ENCODE results near the gene EIF4ENIF1. TPM values are rescaled to one million over a fixed set of nuclear protein-coding genes. Genes with fewer than 3 reads are reported as not detected.

EIF4ENIF1 gene
- total RNA-seq, 2 experiments from 2014 or later = 50.3 to 50.5 TPM

DNA sequence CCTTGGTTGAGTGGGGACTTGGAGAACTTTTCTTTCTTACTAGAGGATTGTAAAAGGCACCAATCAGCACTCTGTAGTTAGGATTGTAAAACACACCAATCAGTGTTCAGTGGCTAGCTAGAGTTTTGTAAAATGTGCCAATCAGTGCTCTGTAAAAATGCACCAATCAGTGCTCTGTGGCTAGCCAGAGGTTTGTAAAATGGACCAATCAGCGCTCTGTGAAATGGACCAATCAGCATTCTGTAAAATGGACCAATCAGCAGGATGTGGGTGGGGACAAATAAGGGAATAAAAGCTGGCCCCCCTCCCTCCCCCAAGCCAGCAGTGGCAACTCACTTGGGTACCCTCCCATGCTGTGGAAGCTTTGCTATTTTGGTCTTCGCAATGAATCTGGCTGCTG lies 95.7 kb downstream of the EIF4ENIF1 start:
- ATAC-seq = peak; percentile 24
- Mint-ChIP-seq H3K36me3 (ENCODE audit: low read depth) (no peaks in the 10 kb centered on the region), H3K27ac (no peak overlapping the region), H3K4me1 (ENCODE audit: low read depth) (peaks cover 2% of the 10 kb centered on the region), H3K9me3 (no peaks in the 10 kb centered on the region), H3K4me3 (no peak overlapping the region), H3K27me3 (no peaks in the 10 kb centered on the region)
- CTCF ChIA-PET = interaction anchor here (1.0 kb wide), 1 partner anchor 13 kb away, joined by 3 read pairs; no protein-coding TSS in a partner anchor
- POLR2A ChIA-PET = no interaction called here
- intact Hi-C loops (cut with micrococcal nuclease) = no loop called here
- peak; percentile 31 for DNase-seq
- TF ChIP-seq, protein P1, sequence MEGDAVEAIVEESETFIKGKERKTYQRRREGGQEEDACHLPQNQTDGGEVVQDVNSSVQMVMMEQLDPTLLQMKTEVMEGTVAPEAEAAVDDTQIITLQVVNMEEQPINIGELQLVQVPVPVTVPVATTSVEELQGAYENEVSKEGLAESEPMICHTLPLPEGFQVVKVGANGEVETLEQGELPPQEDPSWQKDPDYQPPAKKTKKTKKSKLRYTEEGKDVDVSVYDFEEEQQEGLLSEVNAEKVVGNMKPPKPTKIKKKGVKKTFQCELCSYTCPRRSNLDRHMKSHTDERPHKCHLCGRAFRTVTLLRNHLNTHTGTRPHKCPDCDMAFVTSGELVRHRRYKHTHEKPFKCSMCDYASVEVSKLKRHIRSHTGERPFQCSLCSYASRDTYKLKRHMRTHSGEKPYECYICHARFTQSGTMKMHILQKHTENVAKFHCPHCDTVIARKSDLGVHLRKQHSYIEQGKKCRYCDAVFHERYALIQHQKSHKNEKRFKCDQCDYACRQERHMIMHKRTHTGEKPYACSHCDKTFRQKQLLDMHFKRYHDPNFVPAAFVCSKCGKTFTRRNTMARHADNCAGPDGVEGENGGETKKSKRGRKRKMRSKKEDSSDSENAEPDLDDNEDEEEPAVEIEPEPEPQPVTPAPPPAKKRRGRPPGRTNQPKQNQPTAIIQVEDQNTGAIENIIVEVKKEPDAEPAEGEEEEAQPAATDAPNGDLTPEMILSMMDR (IDR thresholded peaks at IDR 0.05) = no peak

Other genes with a start within 250 kb of the EIF4ENIF1 start
- gene PIK3IP1, start 197.4 kb downstream of the EIF4ENIF1 start, total RNA-seq = 10 to 100 TPM; 18.2 to 19.6 TPM
- 10 to 100 TPM; 28.4 to 29.0 TPM for gene PATZ1, start 143.5 kb downstream of the EIF4ENIF1 start, total RNA-seq
- 100 to 1,000 TPM; 118 to 130 TPM for gene DRG1, start 90.2 kb downstream of the EIF4ENIF1 start, total RNA-seq
- gene SFI1, start 6.7 kb upstream of the EIF4ENIF1 start, total RNA-seq = 100 to 1,000 TPM; 273 to 274 TPM
- 10 to 100 TPM; 33.9 to 35.9 TPM for gene PISD, start 172.4 kb upstream of the EIF4ENIF1 start, total RNA-seq

All from activated CD8-positive, alpha-beta T cell treated with anti-CD3 and anti-CD28 coated beads for 36 hours (primary cell).